Ishikawa (cell line): Measurements from ENCODE around the gene LEFTY2.

ENCODE experiments used
- CEBPB ChIP-seq: IDR thresholded peaks from 2 replicates; pipeline ENCODE4 v1.6.1; 2012
- EGR1 ChIP-seq: IDR thresholded peaks from 2 replicates; pipeline ENCODE4 v1.6.1; 2012
- EP300 ChIP-seq: IDR thresholded peaks from 2 replicates; pipeline ENCODE4 v1.6.1; 2012; ENCODE audit warnings: borderline replicate concordance
- NFIC ChIP-seq: IDR thresholded peaks from 2 replicates; pipeline ENCODE4 v1.6.1; 2012
- TAF1 ChIP-seq: IDR thresholded peaks from 2 replicates; pipeline ENCODE4 v1.6.1; 2012; ENCODE audit warnings: low read depth, mild to moderate bottlenecking
- TEAD4 ChIP-seq: IDR thresholded peaks from 2 replicates; pipeline ENCODE4 v1.6.1; 2012
- YY1 ChIP-seq: IDR thresholded peaks from 2 replicates; pipeline ENCODE4 v1.6.1; 2012; ENCODE audit warnings: low read depth
- TF ChIP-seq, protein P1 (sequence below): IDR thresholded peaks from 2 replicates; pipeline ENCODE4 v1.6.1; 2012
- TF ChIP-seq, protein P2 (sequence below): IDR thresholded peaks from 2 replicates; pipeline ENCODE4 v1.6.1; 2012; ENCODE audit warnings: low read depth, mild to moderate bottlenecking

DNA sequence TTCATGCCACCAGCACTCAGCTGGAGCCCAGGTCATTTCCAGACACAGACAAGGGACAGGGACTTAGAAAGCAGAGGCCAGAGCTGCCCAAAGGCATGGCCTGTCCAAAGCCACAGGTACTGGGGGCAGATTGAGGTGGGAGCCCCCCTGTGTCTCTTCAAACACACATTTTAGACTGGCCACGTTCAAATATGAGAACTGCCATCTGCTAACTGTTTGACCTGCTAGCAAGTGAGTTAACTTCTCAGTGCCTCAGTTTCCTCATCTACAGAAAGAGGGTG, 862 bp upstream of the LEFTY2 start:
- TF ChIP-seq CEBPB (no peak), NFIC (no peak), EP300 (no peak), TAF1 (no peak), YY1 (no peak), EGR1 (no peak), TEAD4 (no peak)
- TF ChIP-seq, protein P1, sequence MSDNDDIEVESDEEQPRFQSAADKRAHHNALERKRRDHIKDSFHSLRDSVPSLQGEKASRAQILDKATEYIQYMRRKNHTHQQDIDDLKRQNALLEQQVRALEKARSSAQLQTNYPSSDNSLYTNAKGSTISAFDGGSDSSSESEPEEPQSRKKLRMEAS = no peak
- TF ChIP-seq, protein P2, sequence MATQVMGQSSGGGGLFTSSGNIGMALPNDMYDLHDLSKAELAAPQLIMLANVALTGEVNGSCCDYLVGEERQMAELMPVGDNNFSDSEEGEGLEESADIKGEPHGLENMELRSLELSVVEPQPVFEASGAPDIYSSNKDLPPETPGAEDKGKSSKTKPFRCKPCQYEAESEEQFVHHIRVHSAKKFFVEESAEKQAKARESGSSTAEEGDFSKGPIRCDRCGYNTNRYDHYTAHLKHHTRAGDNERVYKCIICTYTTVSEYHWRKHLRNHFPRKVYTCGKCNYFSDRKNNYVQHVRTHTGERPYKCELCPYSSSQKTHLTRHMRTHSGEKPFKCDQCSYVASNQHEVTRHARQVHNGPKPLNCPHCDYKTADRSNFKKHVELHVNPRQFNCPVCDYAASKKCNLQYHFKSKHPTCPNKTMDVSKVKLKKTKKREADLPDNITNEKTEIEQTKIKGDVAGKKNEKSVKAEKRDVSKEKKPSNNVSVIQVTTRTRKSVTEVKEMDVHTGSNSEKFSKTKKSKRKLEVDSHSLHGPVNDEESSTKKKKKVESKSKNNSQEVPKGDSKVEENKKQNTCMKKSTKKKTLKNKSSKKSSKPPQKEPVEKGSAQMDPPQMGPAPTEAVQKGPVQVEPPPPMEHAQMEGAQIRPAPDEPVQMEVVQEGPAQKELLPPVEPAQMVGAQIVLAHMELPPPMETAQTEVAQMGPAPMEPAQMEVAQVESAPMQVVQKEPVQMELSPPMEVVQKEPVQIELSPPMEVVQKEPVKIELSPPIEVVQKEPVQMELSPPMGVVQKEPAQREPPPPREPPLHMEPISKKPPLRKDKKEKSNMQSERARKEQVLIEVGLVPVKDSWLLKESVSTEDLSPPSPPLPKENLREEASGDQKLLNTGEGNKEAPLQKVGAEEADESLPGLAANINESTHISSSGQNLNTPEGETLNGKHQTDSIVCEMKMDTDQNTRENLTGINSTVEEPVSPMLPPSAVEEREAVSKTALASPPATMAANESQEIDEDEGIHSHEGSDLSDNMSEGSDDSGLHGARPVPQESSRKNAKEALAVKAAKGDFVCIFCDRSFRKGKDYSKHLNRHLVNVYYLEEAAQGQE = no peak
